Osteoblast (primary cell): ENCODE data around the gene EBPL. TPM values are rescaled to one million over a fixed set of nuclear protein-coding genes. Genes with fewer than 3 reads are reported as not detected.

Source experiments
- DNase-seq: peaks from one replicate; pipeline ENCODE4 v3.0.0; 2011; ENCODE audit warnings: low spot score, mixed read lengths; ENCODE audit not compliant: insufficient read length; ENCODE audit errors: missing footprints
- H2AFZ ChIP-seq: 2 replicates; pipeline ENCODE4 v1.6.0; 2011; ENCODE audit warnings: mild to moderate bottlenecking, low read length
- H3K27ac ChIP-seq: 2 replicates; pipeline ENCODE4 v1.5.1; 2011; ENCODE audit warnings: mild to moderate bottlenecking, low read depth, low read length, moderate library complexity
- H3K27me3 ChIP-seq: 2 replicates; pipeline ENCODE4 v1.6.0; 2012; ENCODE audit warnings: mild to moderate bottlenecking, control low read depth, inconsistent platforms, low read length, moderate library complexity; ENCODE audit not compliant: insufficient read depth
- H3K36me3 ChIP-seq: 2 replicates; pipeline ENCODE4 v1.5.1; 2011; ENCODE audit warnings: mild to moderate bottlenecking, low read length, control low read depth, moderate library complexity; ENCODE audit not compliant: insufficient read depth
- H3K4me1 ChIP-seq: 2 replicates; pipeline ENCODE4 v1.5.1; 2011; ENCODE audit warnings: mild to moderate bottlenecking, low read length, control low read depth, moderate library complexity; ENCODE audit not compliant: insufficient read depth
- H3K4me2 ChIP-seq: 2 replicates; pipeline ENCODE4 v1.6.0; 2011; ENCODE audit warnings: mild to moderate bottlenecking, low read length; ENCODE audit not compliant: insufficient read depth
- H3K4me3 ChIP-seq: fragments of 200-600 bp; sonication (generic); 3 replicates; pipeline ENCODE4 v1.5.1; 2012; ENCODE audit warnings: mild to moderate bottlenecking, low read length, inconsistent platforms; ENCODE audit not compliant: insufficient read depth
- H3K79me2 ChIP-seq: 2 replicates; pipeline ENCODE4 v1.6.0; 2012; ENCODE audit warnings: mild to moderate bottlenecking, low read length, control low read depth, inconsistent platforms; ENCODE audit not compliant: insufficient read depth
- H3K9me3 ChIP-seq: 2 replicates; pipeline ENCODE4 v1.5.1; 2011; ENCODE audit warnings: low read depth, low read length, control low read depth
- H4K20me1 ChIP-seq: 2 replicates; pipeline ENCODE4 v1.6.0; 2012; ENCODE audit warnings: mild to moderate bottlenecking, low read length, control low read depth; ENCODE audit not compliant: insufficient read depth
- CTCF ChIP-seq: IDR thresholded peaks from 2 replicates; pipeline ENCODE4 v1.5.1; 2011; ENCODE audit warnings: mild to moderate bottlenecking, low read depth, low read length, moderate library complexity; ENCODE audit errors: extremely low read depth
- total RNA-seq: library from RNA; depleted of rRNA; stranded (reverse); fragments of >200 nt; gene quantifications from 2 replicates; pipeline ENCODE4 v1.2.3, GENCODE V29; 2012

EBPL gene
- total RNA-seq, 1 donor = 26.1 TPM

DNA sequence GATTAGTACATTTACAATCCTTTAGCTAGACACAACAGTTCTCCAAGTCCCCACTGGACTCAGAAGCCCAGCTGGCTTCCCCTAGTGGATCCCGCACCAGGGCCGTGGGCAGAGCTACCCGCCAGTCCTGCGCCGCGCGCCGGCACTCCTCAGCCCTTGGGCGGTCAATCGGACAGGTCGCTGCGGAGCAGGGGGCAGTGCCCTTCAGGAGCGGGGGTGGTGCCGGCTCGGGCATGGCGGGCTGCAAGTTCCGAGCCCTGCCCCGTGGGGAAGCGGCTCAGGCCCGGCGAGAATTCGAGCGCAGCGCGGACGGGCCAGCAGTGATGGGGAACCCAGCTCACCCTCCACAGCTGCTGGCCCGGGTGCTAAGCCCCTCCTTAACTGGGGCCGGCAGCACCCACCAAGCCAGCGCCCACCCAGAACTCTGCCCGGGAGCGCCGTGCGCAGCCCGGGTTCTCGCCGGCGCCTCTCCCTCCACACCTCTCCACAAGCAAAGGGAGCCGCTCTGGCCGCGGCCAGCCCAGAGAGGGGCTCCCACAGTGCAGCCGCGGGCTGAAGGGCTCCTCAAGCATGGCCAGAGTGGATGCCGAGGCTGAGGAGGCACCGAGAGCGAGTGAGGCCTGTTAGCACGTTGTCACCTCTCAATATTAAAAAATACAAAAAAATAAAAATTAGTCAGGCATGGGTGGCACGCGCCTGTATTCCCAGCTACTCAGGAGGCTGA, 12.9 kb downstream of the EBPL start:
- Histone ChIP-seq H3K79me2 (peaks cover 21% of the 10 kb centered on the region), H3K9me3 (no peaks in the 10 kb centered on the region)

GRCh38 chr13:49676581-49677298, 14.5 kb downstream of the EBPL start:
- H3K4me3 ChIP-seq = no peak overlapping the region
- H3K9me3 ChIP-seq = no peaks in the 10 kb centered on the region
- no peak for TF ChIP-seq CTCF
- no peak overlapping the region for H3K27ac ChIP-seq
- no peak overlapping the region for H2AFZ ChIP-seq
- no peak overlapping the region for H3K4me2 ChIP-seq
- H3K4me1 ChIP-seq = peaks cover 2% of the 10 kb centered on the region
- no peak for DNase-seq
- H3K36me3 ChIP-seq = no peaks in the 10 kb centered on the region
- H3K27me3 ChIP-seq = no peaks in the 10 kb centered on the region
- no peaks in the 10 kb centered on the region for H4K20me1 ChIP-seq
- peaks cover 17% of the 10 kb centered on the region for H3K79me2 ChIP-seq

More for the DNA sequence above, 12.9 kb downstream of the EBPL start:
- Histone ChIP-seq H3K27me3 (no peaks in the 10 kb centered on the region), H3K36me3 (no peaks in the 10 kb centered on the region), H3K27ac (no peak overlapping the region), H3K4me3 (no peak overlapping the region), H3K4me2 (no peak overlapping the region), H4K20me1 (peaks cover under 1% of the 10 kb centered on the region), H2AFZ (no peak overlapping the region), H3K4me1 (peaks cover 4% of the 10 kb centered on the region)
- no peak for TF ChIP-seq CTCF
- no peak for DNase-seq

DNA sequence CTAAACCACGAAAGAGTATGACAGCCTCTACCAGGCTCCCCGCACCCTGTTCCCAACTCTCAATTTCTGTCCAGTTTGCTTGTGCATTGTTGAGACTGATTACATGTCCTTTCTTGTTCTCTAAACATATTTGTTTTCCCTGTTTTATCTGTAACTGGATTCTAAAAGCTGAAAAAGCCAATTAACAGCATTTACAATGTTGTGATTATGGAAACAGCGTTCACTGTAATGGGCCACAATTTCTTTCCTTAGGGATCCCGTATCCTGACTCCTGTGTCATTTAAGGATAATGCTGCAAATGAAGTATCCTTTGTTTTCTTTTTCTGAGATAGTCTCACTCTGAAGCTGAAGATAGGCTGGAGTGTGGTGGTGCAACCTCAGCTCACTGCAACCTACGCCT, 20.5 kb downstream of the EBPL start:
- no peak for TF ChIP-seq CTCF
- no peaks in the 10 kb centered on the region for H4K20me1 ChIP-seq
- H3K9me3 ChIP-seq = no peaks in the 10 kb centered on the region
- no peaks in the 10 kb centered on the region for H3K27me3 ChIP-seq
- peaks cover 22% of the 10 kb centered on the region for H3K4me1 ChIP-seq
- no peak for DNase-seq
- peak overlapping the region; percentile 34 for H3K27ac ChIP-seq
- H3K4me2 ChIP-seq = peak overlapping the region; percentile 61
- peak overlapping the region; percentile 66 for H2AFZ ChIP-seq
- peaks cover 14% of the 10 kb centered on the region for H3K36me3 ChIP-seq
- H3K79me2 ChIP-seq = peaks cover 3% of the 10 kb centered on the region
- H3K4me3 ChIP-seq = peak overlapping the region; percentile 22

- Histone ChIP-seq H3K4me2 (peak overlapping the region; percentile 61), H3K9me3 (no peaks in the 10 kb centered on the region), H3K36me3 (peaks cover 14% of the 10 kb centered on the region), H2AFZ (no peak overlapping the region), H3K79me2 (peaks cover under 1% of the 10 kb centered on the region), H4K20me1 (no peaks in the 10 kb centered on the region), H3K27ac (peak overlapping the region; percentile 23), H3K4me1 (peaks cover 22% of the 10 kb centered on the region), H3K4me3 (no peak overlapping the region), H3K27me3 (no peaks in the 10 kb centered on the region)
- DNase-seq = no peak
- peak; percentile 80 for TF ChIP-seq CTCF
Measured at GRCh38 chr13:49669735-49670309, 21.5 kb downstream of the EBPL start.
